Measurements from ENCODE around the gene C20orf204.
"Not testable (repeated sequence)": the region's sequence is repeated elsewhere in the genome, so short reads cannot be mapped to it uniquely, and the experiment has no call there.

The C20orf204 gene

GRCh38 chr20:64082820-64083377, 46.9 kb downstream of the C20orf204 start:
- no peak for DNase-seq (ENCODE audit: low read depth, low spot score)

- DNase-seq (ENCODE audit: low read depth, low spot score): no peak
These were observed 47.4 kb downstream of the C20orf204 start for GRCh38 chr20:64083378-64083803.

GRCh38 chr20:64083804-64084684, 48.1 kb downstream of the C20orf204 start, which contains the start of gene LKAAEAR1:
LKAAEAR1 (minus strand) TSS chr20:64084398; CDS start chr20:64084219, 179 bp downstream.
- no peak for DNase-seq (ENCODE audit: low read depth, low spot score)

- no peak for DNase-seq (ENCODE audit: low read depth, low spot score)
These were observed 48.7 kb downstream of the C20orf204 start for GRCh38 chr20:64084685-64085152.

- DNase-seq (ENCODE audit: low read depth, low spot score): no peak
These were observed 50.8 kb downstream of the C20orf204 start for GRCh38 chr20:64086801-64087200.

GRCh38 chr20:64087226-64087825, 51.3 kb downstream of the C20orf204 start:
- DNase-seq (ENCODE audit: low read depth, low spot score): not testable (repeated sequence)

- not testable (repeated sequence) for DNase-seq (ENCODE audit: low read depth, low spot score)
These were observed 52.6 kb downstream of the C20orf204 start for GRCh38 chr20:64088586-64088985.
